AG04450 (cell line): Measurements from ENCODE around the gene TRIM16. TPM values are rescaled to one million over a fixed set of nuclear protein-coding genes. Genes with fewer than 3 reads are reported as not detected.
A peak's percentile ranks its signal among the peaks of the same experiment; 100 is the strongest.
"Not testable (repeated sequence)": the region's sequence is repeated elsewhere in the genome, so short reads cannot be mapped to it uniquely, and the experiment has no call there.

Experiments used
- CTCF ChIA-PET: fragments of 300-600, 350-600 bp; formaldehyde crosslinking; extraction: SDS; loops from one replicate; lab custom pipeline; 2022; ENCODE audit warnings: antibody characterized with exemption, inconsistent platforms; lab: Charles Lee
- POLR2A ChIA-PET: fragments of 350-600 bp; formaldehyde crosslinking; extraction: SDS; loops from one replicate; lab custom pipeline; 2021; ENCODE audit warnings: antibody characterized with exemption, inconsistent platforms; lab: Yijun Ruan, JAX
- DNase-seq: peaks from one replicate; pipeline ENCODE4 v3.0.0-alpha.2; 2011; ENCODE audit warnings: low read depth, low spot score
- H3K27ac ChIP-seq: one replicate; pipeline ENCODE4 v1.5.1; 2012; ENCODE audit warnings: low read depth, low read length, control low read depth
- H3K27me3 ChIP-seq: one replicate; pipeline ENCODE4 v1.6.0; 2012; ENCODE audit warnings: low read length; ENCODE audit not compliant: control insufficient read depth, insufficient read depth
- H3K4me3 ChIP-seq: 2 replicates; pipeline ENCODE4 v1.5.1; 2011; ENCODE audit warnings: mild to moderate bottlenecking, low read depth, low read length, control low read depth
- H3K9me3 ChIP-seq: 2 replicates; pipeline ENCODE4 v1.5.1; 2012; ENCODE audit warnings: low read length; ENCODE audit not compliant: control insufficient read depth, insufficient read depth
- polyA plus RNA-seq: library from polyadenylated mRNA; depleted of rRNA; stranded (reverse); fragments of >200 nt; gene quantifications from 2 replicates; pipeline ENCODE4 v1.2.3, GENCODE V29; 2011
- TF ChIP-seq, protein P1 (sequence below): IDR thresholded peaks from 2 replicates; pipeline ENCODE4 v1.5.1; 2011; ENCODE audit warnings: low read depth, low read length, control low read depth, inconsistent platforms

The TRIM16 gene
- polyA plus RNA-seq, 1 experiment, result 55.9 TPM

DNA sequence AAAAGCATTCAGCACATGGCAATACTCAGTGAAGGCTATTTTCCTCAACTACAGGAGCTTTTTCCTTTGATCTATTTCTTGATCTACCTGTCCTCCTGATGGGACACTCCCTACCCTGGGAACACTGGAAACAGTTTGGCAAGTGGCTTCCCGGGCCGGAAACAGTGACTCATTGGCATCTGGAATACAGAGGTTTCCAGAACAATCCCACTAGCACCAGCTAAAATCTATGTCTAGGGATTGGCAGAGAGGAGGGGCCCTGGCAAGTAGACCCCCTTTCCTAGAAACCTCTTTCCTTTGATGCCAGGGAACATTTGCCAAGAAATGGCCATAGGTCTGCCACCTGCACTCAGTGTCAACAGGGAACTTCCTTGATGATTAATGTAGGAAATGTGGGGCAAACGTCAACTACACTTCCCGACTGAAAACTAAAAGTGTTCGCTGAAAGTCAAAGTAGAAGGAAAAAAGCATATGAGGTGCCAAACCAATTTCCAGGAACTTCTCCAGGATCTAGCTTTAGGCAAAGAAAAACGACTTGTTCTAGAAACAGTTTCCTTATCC, 34.2 kb downstream of the TRIM16 start:
- CTCF ChIA-PET, result no interaction called here
- no peaks in the 10 kb centered on the region for H3K9me3 ChIP-seq
- no peak overlapping the region for H3K27ac ChIP-seq
- peak overlapping the region; percentile 76 for H3K4me3 ChIP-seq
- H3K27me3 ChIP-seq, result no peaks in the 10 kb centered on the region
- TF ChIP-seq, protein P1, sequence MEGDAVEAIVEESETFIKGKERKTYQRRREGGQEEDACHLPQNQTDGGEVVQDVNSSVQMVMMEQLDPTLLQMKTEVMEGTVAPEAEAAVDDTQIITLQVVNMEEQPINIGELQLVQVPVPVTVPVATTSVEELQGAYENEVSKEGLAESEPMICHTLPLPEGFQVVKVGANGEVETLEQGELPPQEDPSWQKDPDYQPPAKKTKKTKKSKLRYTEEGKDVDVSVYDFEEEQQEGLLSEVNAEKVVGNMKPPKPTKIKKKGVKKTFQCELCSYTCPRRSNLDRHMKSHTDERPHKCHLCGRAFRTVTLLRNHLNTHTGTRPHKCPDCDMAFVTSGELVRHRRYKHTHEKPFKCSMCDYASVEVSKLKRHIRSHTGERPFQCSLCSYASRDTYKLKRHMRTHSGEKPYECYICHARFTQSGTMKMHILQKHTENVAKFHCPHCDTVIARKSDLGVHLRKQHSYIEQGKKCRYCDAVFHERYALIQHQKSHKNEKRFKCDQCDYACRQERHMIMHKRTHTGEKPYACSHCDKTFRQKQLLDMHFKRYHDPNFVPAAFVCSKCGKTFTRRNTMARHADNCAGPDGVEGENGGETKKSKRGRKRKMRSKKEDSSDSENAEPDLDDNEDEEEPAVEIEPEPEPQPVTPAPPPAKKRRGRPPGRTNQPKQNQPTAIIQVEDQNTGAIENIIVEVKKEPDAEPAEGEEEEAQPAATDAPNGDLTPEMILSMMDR, result no peak
- POLR2A ChIA-PET, result interaction anchor here (0.5 kb wide), 1 partner anchor 1545 kb away, joined by 4 read pairs; no protein-coding TSS in a partner anchor
- DNase-seq, result no peak

DNA sequence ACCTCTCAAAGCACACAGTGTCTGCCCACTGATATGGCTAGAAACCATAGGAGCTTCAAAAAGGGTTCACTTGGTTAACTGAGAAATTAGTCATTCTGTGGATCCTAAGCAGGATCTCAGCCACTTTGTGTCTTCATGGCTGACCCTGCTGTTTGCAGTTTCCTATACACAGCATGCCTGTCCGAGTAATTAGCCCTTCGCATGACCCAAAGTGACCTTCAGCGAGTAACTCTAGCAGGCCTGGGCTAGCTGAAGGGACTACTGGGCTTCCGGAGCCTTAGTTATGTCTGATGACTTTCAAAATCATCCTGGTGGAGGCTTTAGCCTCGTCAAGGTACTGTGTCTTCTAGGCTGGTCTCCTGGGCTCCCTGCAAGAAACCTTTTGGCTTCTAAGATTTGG, 35.7 kb downstream of the TRIM16 start:
- Histone ChIP-seq H3K27ac (no peak overlapping the region), H3K9me3 (no peaks in the 10 kb centered on the region), H3K4me3 (peak overlapping the region; percentile 76), H3K27me3 (no peaks in the 10 kb centered on the region)
- ChIA-PET POLR2A (interaction anchor here (0.5 kb wide), 1 partner anchor 9 kb away, joined by 3 read pairs; no protein-coding TSS in a partner anchor), CTCF (no interaction called here)
- no peak for DNase-seq
- TF ChIP-seq, protein P1, result no peak

DNA sequence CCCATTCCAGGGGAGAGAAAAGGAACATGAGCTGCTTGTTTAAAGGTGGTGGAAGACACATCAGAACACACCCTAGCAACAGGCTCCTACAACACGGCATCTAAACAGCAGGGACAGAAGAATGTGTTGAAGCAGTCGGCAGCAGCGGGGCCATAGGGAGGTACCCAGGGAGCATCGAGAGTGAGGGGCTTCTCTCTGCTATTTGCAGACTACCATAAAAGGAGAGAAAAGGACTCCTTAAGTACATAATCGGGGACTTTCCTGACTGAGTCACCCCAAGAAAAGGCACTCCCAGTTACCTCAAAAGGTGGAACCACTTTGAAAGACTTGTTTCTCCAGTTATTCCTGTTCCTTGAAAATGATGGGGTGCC, 38.2 kb downstream of the TRIM16 start:
- peak overlapping the region; percentile 87 for H3K27ac ChIP-seq
- POLR2A ChIA-PET, CTCF ChIA-PET, H3K4me3 ChIP-seq, H3K9me3 ChIP-seq, DNase-seq, H3K27me3 ChIP-seq: not testable (repeated sequence)

DNA sequence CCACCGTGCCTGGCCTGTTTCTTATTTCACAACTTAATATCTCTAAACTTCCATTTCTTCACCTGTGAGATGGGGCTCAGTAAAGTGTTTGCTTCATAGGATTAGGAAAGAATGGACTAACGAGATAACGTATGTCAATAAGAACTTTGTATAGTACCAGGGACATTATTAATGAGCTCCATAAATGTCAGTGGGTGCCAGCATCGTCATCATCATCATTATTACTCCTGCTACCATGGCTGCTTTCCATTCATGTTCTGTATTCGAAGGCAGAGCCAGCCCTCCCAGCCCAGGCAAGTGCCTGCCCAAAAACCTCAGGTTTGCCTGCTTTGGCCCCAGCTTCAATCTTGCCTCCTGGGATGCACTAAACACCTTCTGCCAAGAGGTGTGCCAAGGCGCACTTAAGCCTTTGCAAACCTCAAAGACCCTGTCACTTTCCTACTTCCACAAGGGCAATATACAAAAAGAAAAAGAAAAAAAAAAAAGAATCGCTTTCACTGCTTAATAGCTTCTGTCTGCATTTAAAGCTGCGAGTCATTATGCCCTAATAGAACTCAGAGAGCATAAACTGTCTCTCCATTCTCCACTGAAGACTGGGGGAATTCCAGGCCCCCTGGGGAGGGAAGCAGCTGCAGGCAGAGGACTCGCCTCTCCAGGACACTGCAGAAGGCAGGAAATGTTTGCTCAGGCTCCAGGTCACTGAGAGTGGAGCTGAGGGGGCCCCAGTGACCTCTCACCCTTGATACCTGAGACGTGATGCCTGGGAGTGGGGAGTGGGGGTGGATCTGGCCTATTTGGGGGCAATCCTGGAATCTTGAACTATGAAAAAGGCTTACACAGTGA, 38.8 kb downstream of the TRIM16 start:
- H3K9me3 ChIP-seq, H3K4me3 ChIP-seq, H3K27me3 ChIP-seq, DNase-seq, CTCF ChIA-PET, POLR2A ChIA-PET: not testable (repeated sequence)
- peak overlapping the region; percentile 87 for H3K27ac ChIP-seq

DNA sequence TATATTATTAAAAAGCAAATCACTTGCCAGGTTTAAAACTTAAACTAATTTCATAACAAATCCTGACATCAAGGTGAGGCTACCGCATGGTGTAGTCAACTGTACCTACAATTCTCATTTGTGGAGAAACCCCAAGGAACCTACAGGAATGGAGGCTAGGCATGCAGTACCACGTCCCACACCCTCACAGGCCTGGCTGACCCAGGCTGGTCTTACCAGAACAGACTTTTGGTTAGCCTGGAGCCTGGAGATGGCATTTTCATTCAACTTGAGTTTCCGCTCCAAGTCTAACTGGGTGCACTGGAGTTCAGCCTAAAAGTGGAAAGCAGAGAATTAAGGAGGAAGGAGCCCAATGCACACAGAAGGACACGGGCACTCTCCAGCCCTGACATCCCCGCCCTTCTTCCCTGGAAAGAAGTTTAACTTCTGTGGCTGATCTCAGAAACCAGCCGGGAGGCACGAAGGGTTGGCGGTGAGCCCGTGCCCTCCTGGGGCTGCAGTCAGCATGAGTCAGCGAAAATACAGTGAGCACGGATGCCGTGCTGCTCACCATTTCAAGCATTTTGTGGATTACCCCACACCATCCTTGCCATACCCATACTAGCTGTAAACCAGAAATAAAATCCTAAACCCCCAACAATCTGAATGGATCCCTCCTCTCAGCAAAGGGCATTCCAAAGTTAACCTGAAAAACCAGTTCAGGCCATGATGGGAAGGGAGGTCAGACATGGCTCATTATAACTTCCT, 41.4 kb downstream of the TRIM16 start:
- H3K27ac ChIP-seq, H3K4me3 ChIP-seq, POLR2A ChIA-PET, H3K9me3 ChIP-seq, DNase-seq, CTCF ChIA-PET, H3K27me3 ChIP-seq: not testable (repeated sequence)

DNA sequence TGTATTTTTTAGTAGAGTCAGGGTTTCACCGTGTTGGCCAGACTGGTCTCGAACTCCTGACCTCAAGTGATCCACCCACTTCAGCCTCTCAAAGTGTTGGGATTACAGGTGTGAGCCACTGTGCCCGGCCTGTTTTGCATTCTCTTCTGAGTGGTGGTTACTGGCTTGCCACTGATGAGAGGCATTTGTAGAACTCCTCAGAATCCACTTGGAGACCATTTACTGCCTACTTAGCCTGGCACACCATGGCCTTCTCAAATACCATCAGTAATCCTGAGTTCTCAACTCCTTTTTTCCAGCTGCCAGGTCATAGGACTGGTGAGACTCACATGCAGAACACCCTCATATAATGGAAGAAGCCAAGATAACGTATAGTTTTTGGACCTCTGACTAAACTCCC, 42.1 kb downstream of the TRIM16 start:
- POLR2A ChIA-PET, H3K27ac ChIP-seq, H3K9me3 ChIP-seq, H3K27me3 ChIP-seq, H3K4me3 ChIP-seq, CTCF ChIA-PET, DNase-seq: not testable (repeated sequence)

DNA sequence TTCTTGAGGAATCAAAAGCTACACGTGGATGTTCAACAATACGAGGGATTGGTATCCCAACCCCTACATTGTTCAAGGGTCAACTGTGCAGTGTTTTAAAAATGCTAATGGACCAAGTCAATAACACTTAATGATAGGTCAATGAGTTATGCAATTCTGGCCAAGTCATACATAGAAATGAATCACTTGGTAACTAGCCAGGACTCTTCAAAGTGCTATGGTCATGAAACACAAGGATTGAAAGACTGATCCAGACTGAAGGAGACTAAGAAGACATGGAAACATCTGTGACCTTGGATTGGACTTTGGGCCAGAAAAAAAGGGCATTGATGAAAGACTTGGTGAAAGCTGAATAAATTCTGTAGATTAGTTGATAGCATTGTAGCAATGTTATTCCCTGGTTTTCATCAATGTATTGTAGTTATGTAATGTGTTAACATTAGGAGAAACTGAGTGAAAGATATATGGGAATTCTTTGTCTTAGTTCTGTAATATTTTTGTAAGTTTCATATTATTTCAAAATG, 53.1 kb downstream of the TRIM16 start:
- H3K27me3 ChIP-seq, CTCF ChIA-PET: not testable (repeated sequence)

DNA sequence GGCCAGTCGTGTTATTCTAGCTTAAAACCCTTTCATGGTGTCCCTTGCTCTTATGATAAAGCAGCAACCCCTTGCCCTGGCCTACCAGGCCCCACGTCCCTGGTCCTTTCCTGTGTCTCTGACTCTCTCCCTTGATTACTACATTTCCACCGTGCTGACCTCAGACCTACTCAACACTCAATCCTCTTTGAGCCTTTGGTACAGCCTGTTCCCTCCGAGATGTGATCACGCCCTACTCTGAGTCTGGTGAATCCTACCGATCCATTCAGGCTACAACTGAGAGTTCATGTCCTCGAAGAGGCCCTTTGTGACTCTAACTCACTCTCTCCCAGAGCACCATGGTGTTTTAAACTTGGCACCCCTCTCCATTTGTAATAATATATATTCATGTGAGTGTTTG, 54.1 kb downstream of the TRIM16 start:
- H3K9me3 ChIP-seq, H3K27me3 ChIP-seq, DNase-seq, H3K4me3 ChIP-seq, H3K27ac ChIP-seq, CTCF ChIA-PET, POLR2A ChIA-PET: not testable (repeated sequence)

More for the DNA sequence above, 53.1 kb downstream of the TRIM16 start:
- H3K9me3 ChIP-seq, H3K27ac ChIP-seq, DNase-seq, H3K4me3 ChIP-seq, POLR2A ChIA-PET: not testable (repeated sequence)

DNA sequence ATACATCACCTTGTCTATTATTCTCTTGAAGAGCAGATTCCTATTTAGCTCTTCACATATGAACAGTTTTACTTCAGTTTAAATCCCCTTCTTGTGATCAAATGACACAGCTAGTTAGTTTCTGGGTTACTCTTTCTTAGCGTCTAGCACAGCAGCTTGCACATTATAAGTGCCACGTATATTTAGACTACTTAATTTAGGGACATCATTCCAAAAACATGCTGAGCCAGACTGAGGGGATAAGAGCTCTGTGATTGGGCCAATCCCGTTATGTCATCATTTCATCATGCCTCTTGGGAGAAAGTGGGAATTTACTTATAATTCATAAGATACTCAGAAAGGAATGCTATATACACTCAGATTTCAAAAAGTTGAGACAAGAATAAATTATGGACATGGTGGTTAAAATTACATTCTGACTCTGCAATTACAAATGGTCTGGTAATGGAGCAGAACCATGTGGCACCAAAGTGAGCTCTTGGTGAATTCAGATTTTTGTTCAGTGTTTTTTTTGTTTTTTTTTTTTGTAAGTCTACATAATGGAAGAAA, 60.4 kb downstream of the TRIM16 start:
- H3K27me3 ChIP-seq, DNase-seq, H3K27ac ChIP-seq, H3K4me3 ChIP-seq, H3K9me3 ChIP-seq, POLR2A ChIA-PET: not testable (repeated sequence)
- CTCF ChIA-PET, result interaction anchor here (0.6 kb wide), 1 partner anchor 20 kb away, joined by 4 read pairs; no protein-coding TSS in a partner anchor
